Tibial nerve (tissue), 4 donors: ENCODE results near the gene POLR3H.
"Not testable (repeated sequence)": the region's sequence is repeated elsewhere in the genome, so short reads cannot be mapped to it uniquely, and the experiment has no call there.

Source experiments
- EP300 ChIP-seq, 2 donors: sonication (generic); formaldehyde crosslinking; IDR thresholded peaks; one replicate each; pipeline ENCODE4 v1.6.1; 2017; ENCODE audit warnings: antibody characterized with exemption in 2 of 2, mild to moderate bottlenecking in 1 of 2
- POLR2A ChIP-seq, 2 donors: fragments of 450-650 bp; IDR thresholded peaks; one replicate each; pipeline ENCODE4 v1.6.1; 2017; ENCODE audit warnings: antibody characterized with exemption in 2 of 2, mild to moderate bottlenecking in 2 of 2, moderate library complexity in 2 of 2
- TF ChIP-seq, protein P1 (sequence below), 5 experiments: fragments of 200-600 bp in 3 of 5; fragments of 450-650 bp in 2 of 5; sonication (generic) in 3 of 5; IDR thresholded peaks; one replicate each; pipeline ENCODE4 v1.5.1; 2016 to 2019; ENCODE audit warnings: antibody characterized with exemption in 5 of 5, mild to moderate bottlenecking in 3 of 5, moderate library complexity in 2 of 5

GRCh38 chr22:41558241-41558630, 14.0 kb upstream of the POLR3H start:
- TF ChIP-seq, protein P1, sequence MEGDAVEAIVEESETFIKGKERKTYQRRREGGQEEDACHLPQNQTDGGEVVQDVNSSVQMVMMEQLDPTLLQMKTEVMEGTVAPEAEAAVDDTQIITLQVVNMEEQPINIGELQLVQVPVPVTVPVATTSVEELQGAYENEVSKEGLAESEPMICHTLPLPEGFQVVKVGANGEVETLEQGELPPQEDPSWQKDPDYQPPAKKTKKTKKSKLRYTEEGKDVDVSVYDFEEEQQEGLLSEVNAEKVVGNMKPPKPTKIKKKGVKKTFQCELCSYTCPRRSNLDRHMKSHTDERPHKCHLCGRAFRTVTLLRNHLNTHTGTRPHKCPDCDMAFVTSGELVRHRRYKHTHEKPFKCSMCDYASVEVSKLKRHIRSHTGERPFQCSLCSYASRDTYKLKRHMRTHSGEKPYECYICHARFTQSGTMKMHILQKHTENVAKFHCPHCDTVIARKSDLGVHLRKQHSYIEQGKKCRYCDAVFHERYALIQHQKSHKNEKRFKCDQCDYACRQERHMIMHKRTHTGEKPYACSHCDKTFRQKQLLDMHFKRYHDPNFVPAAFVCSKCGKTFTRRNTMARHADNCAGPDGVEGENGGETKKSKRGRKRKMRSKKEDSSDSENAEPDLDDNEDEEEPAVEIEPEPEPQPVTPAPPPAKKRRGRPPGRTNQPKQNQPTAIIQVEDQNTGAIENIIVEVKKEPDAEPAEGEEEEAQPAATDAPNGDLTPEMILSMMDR (IDR thresholded peaks at IDR 0.05): not testable (repeated sequence)
- TF ChIP-seq POLR2A, EP300 (IDR thresholded peaks at IDR 0.05): not testable (repeated sequence)
